Measurements from ENCODE around the gene NEGR1.

DNA sequence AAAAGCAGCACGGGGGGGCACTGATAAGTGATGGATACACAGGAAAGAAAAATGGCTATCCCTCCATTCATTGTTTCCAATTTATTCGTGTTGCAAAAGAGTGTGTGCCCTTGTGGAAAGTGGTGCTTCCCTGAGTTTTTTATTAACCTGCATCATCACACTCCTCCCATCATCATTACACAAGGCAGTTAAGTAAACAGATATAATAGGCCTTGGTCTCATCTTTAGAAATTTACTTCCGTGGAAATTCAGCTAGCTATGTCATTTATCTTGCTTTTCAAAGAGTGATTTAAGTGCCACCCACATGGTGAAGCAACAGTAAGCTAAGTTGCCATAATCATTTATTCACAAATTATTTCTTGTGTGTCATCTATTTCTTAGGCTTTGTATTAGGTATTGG is 473.3 kb downstream of the NEGR1 start:
- TF ChIP-seq CTCF (IDR thresholded peaks at IDR 0.05; ENCODE audit: low read depth, low read length, missing input control) (no peak), EGR1 (IDR thresholded peaks at IDR 0.05; ENCODE audit: low read depth in 2 of 2) (no peak)
